Vagina (tissue), 2 donors: ENCODE data around the gene HEMK1. TPM values are rescaled to one million over a fixed set of nuclear protein-coding genes. Genes with fewer than 3 reads are reported as not detected.
A peak's percentile ranks its signal among the peaks of the same experiment; 100 is the strongest.

ENCODE experiments used
- DNase-seq, 2 donors: peaks; one replicate each; pipeline ENCODE4 v3.0.0-alpha.2; 2017; ENCODE audit errors: extremely low spot score in 2 of 2
- H3K27ac ChIP-seq: fragments of 200-600 bp; sonication (generic); one replicate; pipeline ENCODE4 v1.5.1; 2019
- H3K27me3 ChIP-seq: fragments of 200-600 bp; sonication (generic); one replicate; pipeline ENCODE4 v1.5.1; 2019
- H3K36me3 ChIP-seq, 2 donors: fragments of 200-600 bp; sonication (generic); one replicate each; pipeline ENCODE4 v1.5.1; 2017 to 2019
- H3K4me1 ChIP-seq: fragments of 200-600 bp; sonication (generic); one replicate; pipeline ENCODE4 v1.5.1; 2019
- H3K4me3 ChIP-seq, 2 donors: fragments of 200-600 bp; sonication (generic); 1 replicate in 1 of 2; 2 replicates in 1 of 2; pipeline ENCODE4 v1.5.1; 2016 to 2019
- H3K9me3 ChIP-seq: fragments of 200-600 bp; sonication (generic); one replicate; pipeline ENCODE4 v1.5.1; 2019
- CTCF ChIP-seq, 3 experiments: fragments of 450-650 bp in 2 of 3; fragments of 200-600 bp in 1 of 3; sonication (generic) in 1 of 3; IDR thresholded peaks; one replicate each; pipeline ENCODE4 v1.5.1; 2017 to 2019; ENCODE audit warnings: antibody characterized with exemption in 3 of 3, mild to moderate bottlenecking in 2 of 3, moderate library complexity in 2 of 3
- POLR2A ChIP-seq, 2 donors: fragments of 450-650 bp; IDR thresholded peaks; one replicate each; pipeline ENCODE4 v1.6.1; 2017; ENCODE audit warnings: antibody characterized with exemption in 2 of 2, mild to moderate bottlenecking in 2 of 2, moderate library complexity in 2 of 2
- POLR2AphosphoS5 ChIP-seq, 2 donors: sonication (generic); formaldehyde crosslinking; IDR thresholded peaks; one replicate each; pipeline ENCODE4 v1.9.0; 2017; ENCODE audit warnings: antibody characterized with exemption in 2 of 2, mild to moderate bottlenecking in 2 of 2, low read depth in 1 of 2; ENCODE audit not compliant: insufficient read depth in 1 of 2
- intact Hi-C: fragments of 100-400 bp; cut with DNase I; formaldehyde crosslinking; loops from one replicate; pipeline ENCODE4 v1.15.1; 2023
- total RNA-seq: library from RNA; depleted of rRNA; stranded (reverse); fragments of >200 nt; gene quantifications from one replicate; pipeline ENCODE4 v1.2.3, GENCODE V29; 2016

The HEMK1 gene
- total RNA-seq, 1 donor from 2014 or later = 3.4 TPM

- no peak for DNase-seq
- Histone ChIP-seq H3K4me1 (no peaks in the 10 kb centered on the region), H3K27me3 (no peaks in the 10 kb centered on the region), H3K9me3 (no peaks in the 10 kb centered on the region), H3K36me3 (no peaks in the 10 kb centered on the region), H3K4me3 (no peak overlapping the region), H3K27ac (no peak overlapping the region)
- intact Hi-C loops = no loop called here
- TF ChIP-seq POLR2AphosphoS5 (IDR thresholded peaks at IDR 0.05; ENCODE audit: insufficient read depth in 1 of 2, low read depth in 1 of 2) (no peak), POLR2A (IDR thresholded peaks at IDR 0.05) (no peak), CTCF (IDR thresholded peaks at IDR 0.05) (no peak)
Measured at GRCh38 chr3:50524746-50525145, 44.6 kb upstream of the HEMK1 start.

- Histone ChIP-seq H3K4me1 (no peaks in the 10 kb centered on the region), H3K9me3 (no peaks in the 10 kb centered on the region), H3K4me3 (no peak overlapping the region), H3K27me3 (no peaks in the 10 kb centered on the region), H3K36me3 (no peaks in the 10 kb centered on the region), H3K27ac (no peak overlapping the region)
- DNase-seq = no peak
- TF ChIP-seq POLR2A (IDR thresholded peaks at IDR 0.05) = no peak
- TF ChIP-seq CTCF (IDR thresholded peaks at IDR 0.05) = no peak
- TF ChIP-seq POLR2AphosphoS5 (IDR thresholded peaks at IDR 0.05; ENCODE audit: insufficient read depth in 1 of 2, low read depth in 1 of 2) = no peak
- intact Hi-C loops = no loop called here
Measured at GRCh38 chr3:50525191-50525910, 44.0 kb upstream of the HEMK1 start.

- Histone ChIP-seq H3K9me3 (no peaks in the 10 kb centered on the region), H3K4me3 (no peak overlapping the region), H3K4me1 (no peaks in the 10 kb centered on the region), H3K27me3 (no peaks in the 10 kb centered on the region), H3K27ac (no peak overlapping the region), H3K36me3 (no peaks in the 10 kb centered on the region)
- no peak for TF ChIP-seq POLR2A (IDR thresholded peaks at IDR 0.05)
- TF ChIP-seq CTCF (IDR thresholded peaks at IDR 0.05) = no peak
- no peak for TF ChIP-seq POLR2AphosphoS5 (IDR thresholded peaks at IDR 0.05; ENCODE audit: insufficient read depth in 1 of 2, low read depth in 1 of 2)
- no peak for DNase-seq
- intact Hi-C loops = no loop called here
Measured at GRCh38 chr3:50525987-50526386, 43.3 kb upstream of the HEMK1 start.

- H3K27me3 ChIP-seq = no peaks in the 10 kb centered on the region
- H3K9me3 ChIP-seq = no peaks in the 10 kb centered on the region
- H3K4me1 ChIP-seq = peaks cover 7% of the 10 kb centered on the region
- no peaks in the 10 kb centered on the region for H3K36me3 ChIP-seq
- no peak overlapping the region for H3K27ac ChIP-seq
- intact Hi-C loops = no loop called here
- TF ChIP-seq CTCF (IDR thresholded peaks at IDR 0.05) = no peak
- DNase-seq = no peak
- peak overlapping the region in 1 of 2 donors; percentile 26 for H3K4me3 ChIP-seq
Measured at GRCh38 chr3:50530001-50530970, 39.0 kb upstream of the HEMK1 start.

- intact Hi-C loops = no loop called here
- no peak for TF ChIP-seq POLR2AphosphoS5 (IDR thresholded peaks at IDR 0.05; ENCODE audit: insufficient read depth in 1 of 2, low read depth in 1 of 2)
- peaks cover 7% of the 10 kb centered on the region for H3K4me1 ChIP-seq
- DNase-seq = no peak
- H3K36me3 ChIP-seq = no peaks in the 10 kb centered on the region
- no peak overlapping the region for H3K4me3 ChIP-seq
- no peaks in the 10 kb centered on the region for H3K27me3 ChIP-seq
- no peak overlapping the region for H3K27ac ChIP-seq
- no peaks in the 10 kb centered on the region for H3K9me3 ChIP-seq
Measured at GRCh38 chr3:50531201-50531600, 38.1 kb upstream of the HEMK1 start.
